Measurements from ENCODE around the gene TSC22D2.

The TSC22D2 gene

DNA sequence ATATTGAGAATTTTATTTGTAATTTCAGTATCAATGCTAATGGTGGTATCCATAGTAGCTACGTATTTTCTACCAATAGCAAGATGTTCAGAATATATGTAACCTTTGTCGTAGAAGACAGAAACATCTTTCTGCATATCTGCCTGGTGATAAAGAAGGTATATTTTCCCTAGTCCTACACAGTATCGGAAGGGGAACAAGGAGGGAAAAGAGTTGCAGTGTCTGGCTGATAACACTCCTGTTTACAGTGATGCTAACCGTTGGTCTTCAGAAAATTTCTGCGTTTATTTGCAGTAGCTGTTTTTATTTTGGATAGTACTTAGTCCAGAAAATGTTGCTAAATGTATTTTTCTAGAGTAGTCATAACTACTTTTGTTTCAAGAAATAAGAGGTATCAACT lies 25.2 kb downstream of the TSC22D2 start:
- no peak for TF ChIP-seq CTCF (IDR thresholded peaks at IDR 0.05; ENCODE audit: low read depth, low read length)
- DNase-seq: no peak
- peaks cover 8% of the 10 kb centered on the region for H3K36me3 ChIP-seq

GRCh38 chr3:150434234-150434633 lies 26.1 kb downstream of the TSC22D2 start:
- Histone ChIP-seq H3K36me3 (peaks cover 5% of the 10 kb centered on the region), H3K9me3 (ENCODE audit: severe bottlenecking) (no peaks in the 10 kb centered on the region)

More for the DNA sequence above, 25.2 kb downstream of the TSC22D2 start:
- no peaks in the 10 kb centered on the region for H3K27me3 ChIP-seq (ENCODE audit: insufficient read depth, low read depth, severe bottlenecking)
- H3K4me3 ChIP-seq (ENCODE audit: low read depth, low read length): no peak overlapping the region
- H3K9me3 ChIP-seq (ENCODE audit: severe bottlenecking): no peaks in the 10 kb centered on the region
- H3K27ac ChIP-seq: no peak overlapping the region

GRCh38 chr3:150436161-150436560 lies 28.1 kb downstream of the TSC22D2 start:
- Histone ChIP-seq H3K27ac (no peak overlapping the region), H3K4me3 (ENCODE audit: low read depth, low read length) (no peak overlapping the region), H3K9me3 (ENCODE audit: severe bottlenecking) (no peaks in the 10 kb centered on the region), H3K27me3 (ENCODE audit: insufficient read depth, low read depth, severe bottlenecking) (no peaks in the 10 kb centered on the region), H3K36me3 (no peaks in the 10 kb centered on the region)
- TF ChIP-seq CTCF (IDR thresholded peaks at IDR 0.05; ENCODE audit: low read depth, low read length): no peak
- DNase-seq: no peak

More at GRCh38 chr3:150434234-150434633, 26.1 kb downstream of the TSC22D2 start:
- Histone ChIP-seq H3K4me3 (ENCODE audit: low read depth, low read length) (no peak overlapping the region), H3K27me3 (ENCODE audit: insufficient read depth, low read depth, severe bottlenecking) (no peaks in the 10 kb centered on the region), H3K27ac (no peak overlapping the region)
- DNase-seq: no peak
- TF ChIP-seq CTCF (IDR thresholded peaks at IDR 0.05; ENCODE audit: low read depth, low read length): no peak

DNA sequence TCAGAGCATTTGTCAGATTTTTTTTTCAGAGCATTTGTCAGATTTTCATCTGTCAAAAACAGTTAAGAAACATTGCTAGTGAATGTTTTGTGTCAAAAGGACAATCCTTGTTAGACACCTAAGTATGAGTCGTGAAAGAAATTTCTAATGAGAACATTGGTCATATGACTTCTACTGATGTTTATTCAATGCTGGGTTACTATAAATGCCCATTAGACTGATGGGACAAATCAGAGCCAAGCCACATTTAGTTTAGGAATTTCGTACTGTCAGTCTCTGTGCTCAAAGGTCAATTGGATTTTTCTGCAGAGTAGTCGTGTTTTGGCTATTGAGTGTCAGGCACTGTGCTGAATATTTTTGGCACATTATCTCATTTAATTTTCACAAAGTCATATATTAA lies 31.6 kb downstream of the TSC22D2 start:
- Histone ChIP-seq H3K27ac (no peak overlapping the region), H3K27me3 (ENCODE audit: insufficient read depth, low read depth, severe bottlenecking) (no peaks in the 10 kb centered on the region), H3K36me3 (peaks cover 3% of the 10 kb centered on the region; the same call in 1 of the 2 replicates), H3K4me3 (ENCODE audit: low read depth, low read length) (no peak overlapping the region), H3K9me3 (ENCODE audit: severe bottlenecking) (no peaks in the 10 kb centered on the region)
- TF ChIP-seq CTCF (IDR thresholded peaks at IDR 0.05; ENCODE audit: low read depth, low read length): no peak
- no peak for DNase-seq

- Histone ChIP-seq H3K9me3 (ENCODE audit: severe bottlenecking) (no peaks in the 10 kb centered on the region), H3K4me3 (ENCODE audit: low read depth, low read length) (no peak overlapping the region), H3K27ac (no peak overlapping the region), H3K36me3 (peaks cover 3% of the 10 kb centered on the region; the same call in 1 of the 2 replicates), H3K27me3 (ENCODE audit: insufficient read depth, low read depth, severe bottlenecking) (no peaks in the 10 kb centered on the region)
- DNase-seq: no peak
- TF ChIP-seq CTCF (IDR thresholded peaks at IDR 0.05; ENCODE audit: low read depth, low read length): no peak
Measured at GRCh38 chr3:150443331-150443741, 35.2 kb downstream of the TSC22D2 start.

DNA sequence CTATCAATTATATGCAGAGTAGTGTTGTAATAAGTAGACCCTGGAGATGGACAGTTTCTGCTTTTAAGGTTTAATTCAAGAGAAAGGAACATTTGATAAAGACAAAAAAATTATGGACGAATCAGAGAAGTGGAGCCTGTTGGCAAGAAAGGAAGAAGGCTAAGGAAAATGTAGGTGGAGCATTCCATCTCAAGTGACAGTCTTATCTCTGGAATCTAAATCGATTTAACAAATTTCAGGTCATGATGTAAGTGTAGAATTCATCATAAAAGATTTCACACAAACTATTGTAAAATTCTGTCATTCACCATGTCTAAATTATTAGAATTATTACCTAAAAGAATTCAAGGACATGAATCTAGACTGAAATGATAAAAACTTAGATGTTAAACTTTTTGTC lies 36.3 kb downstream of the TSC22D2 start:
- Histone ChIP-seq H3K9me3 (ENCODE audit: severe bottlenecking) (no peaks in the 10 kb centered on the region), H3K27me3 (ENCODE audit: insufficient read depth, low read depth, severe bottlenecking) (no peaks in the 10 kb centered on the region), H3K4me3 (ENCODE audit: low read depth, low read length) (no peak overlapping the region), H3K36me3 (peaks cover 3% of the 10 kb centered on the region; the same call in 1 of the 2 replicates), H3K27ac (no peak overlapping the region)
- DNase-seq: no peak
- TF ChIP-seq CTCF (IDR thresholded peaks at IDR 0.05; ENCODE audit: low read depth, low read length): no peak

Measured in WERI-Rb-1 (cell line).